IMR-90 (cell line): Measurements from ENCODE around the gene SETD6. TPM values are rescaled to one million over a fixed set of nuclear protein-coding genes. Genes with fewer than 3 reads are reported as not detected.

Source experiments
- ATAC-seq: fragments of 200-7000 bp; cut with Tn5 transposase; 2 replicates; pipeline ENCODE4 v1.9.1; 2020; ENCODE audit warnings: low read depth, mild to moderate bottlenecking, moderate library complexity
- BruUV-seq: library from RNA; stranded (reverse); fragments of 400-500 nt; replicated peaks from 2 replicates; lab custom pipeline; 2021; lab: Mats Ljungman, UMichigan
- CTCF ChIA-PET: fragments of 300-600 bp; formaldehyde crosslinking; extraction: SDS; loops from one replicate; lab custom pipeline; 2021; ENCODE audit warnings: antibody characterized with exemption; lab: Yijun Ruan, JAX
- POLR2A ChIA-PET: fragments of 300-600 bp; sonication (Branson Sonifier 250); formaldehyde crosslinking; loops from one replicate; lab custom pipeline; 2022; ENCODE audit warnings: antibody characterized with exemption; ENCODE audit not compliant: unreplicated experiment; lab: Charles Lee
- DNase-seq: peaks from one replicate; pipeline ENCODE4 v3.0.0; 2013
- H2AFZ ChIP-seq: replicated peaks from 2 replicates; pipeline ENCODE3; 2013; ENCODE audit warnings: low read length, mild to moderate bottlenecking; ENCODE audit not compliant: poor library complexity
- H2AK5ac ChIP-seq: 2 replicates; pipeline ENCODE4 v1.6.1; 2013; ENCODE audit warnings: low read depth, low read length, inconsistent platforms
- H2AK9ac ChIP-seq: replicated peaks from 2 replicates; pipeline ENCODE3; 2013; ENCODE audit warnings: mild to moderate bottlenecking, low read depth, low read length, moderate library complexity; ENCODE audit not compliant: poor library complexity
- H2BK120ac ChIP-seq: 2 replicates; pipeline ENCODE4 v1.6.1; 2013; ENCODE audit warnings: low read depth, low read length, inconsistent platforms
- H2BK15ac ChIP-seq: 3 replicates; pipeline ENCODE4 v1.6.1; 2013; ENCODE audit warnings: low read depth, low read length, inconsistent platforms
- H2BK20ac ChIP-seq: 2 replicates; pipeline ENCODE4 v1.6.1; 2013; ENCODE audit warnings: low read depth, mild to moderate bottlenecking, inconsistent platforms, low read length, moderate library complexity
- H2BK5ac ChIP-seq: 2 replicates; pipeline ENCODE4 v1.6.1; 2013; ENCODE audit warnings: mild to moderate bottlenecking, low read depth, low read length, inconsistent platforms; ENCODE audit not compliant: poor library complexity, severe bottlenecking
- H3K14ac ChIP-seq: replicated peaks from 2 replicates; pipeline ENCODE4 v1.6.1; 2013; ENCODE audit warnings: low read depth, low read length, inconsistent platforms
- H3K18ac ChIP-seq: 2 replicates; pipeline ENCODE4 v1.6.1; 2013; ENCODE audit warnings: low read depth, low read length, control low read depth
- H3K23ac ChIP-seq: 2 replicates; pipeline ENCODE4 v1.6.1; 2013; ENCODE audit warnings: low read depth, low read length, inconsistent platforms
- H3K27ac ChIP-seq: 2 replicates; pipeline ENCODE4 v1.5.1; 2013; ENCODE audit warnings: mild to moderate bottlenecking, control low read depth, low read length; ENCODE audit not compliant: insufficient read depth
- H3K27me3 ChIP-seq: 2 replicates; pipeline ENCODE4 v1.6.1; 2013; ENCODE audit warnings: low read length; ENCODE audit not compliant: control insufficient read depth, insufficient read depth
- H3K36me3 ChIP-seq: 2 replicates; pipeline ENCODE4 v1.6.1; 2013; ENCODE audit warnings: low read length, mixed read lengths; ENCODE audit not compliant: control insufficient read depth, insufficient read depth
- H3K4ac ChIP-seq: 2 replicates; pipeline ENCODE4 v1.6.1; 2013; ENCODE audit warnings: low read depth, low read length, inconsistent platforms
- H3K4me1 ChIP-seq: 2 replicates; pipeline ENCODE4 v1.6.1; 2013; ENCODE audit warnings: low read length, mixed read lengths; ENCODE audit not compliant: control insufficient read depth, insufficient read depth
- H3K4me2 ChIP-seq: 2 replicates; pipeline ENCODE4 v1.6.1; 2013; ENCODE audit warnings: low read depth, mild to moderate bottlenecking, control low read depth, low read length, moderate library complexity
- H3K4me3 ChIP-seq: 2 replicates; pipeline ENCODE4 v1.5.1; 2013; ENCODE audit warnings: low read depth, mild to moderate bottlenecking, control low read depth, low read length, moderate library complexity; ENCODE audit not compliant: insufficient read depth
- H3K56ac ChIP-seq: 2 replicates; pipeline ENCODE4 v1.6.1; 2013; ENCODE audit warnings: low read length, inconsistent platforms; ENCODE audit not compliant: insufficient read depth; ENCODE audit errors: extremely low read depth
- H3K79me1 ChIP-seq, 2 experiments: 2 replicates each; pipeline ENCODE4 v1.6.1; 2013; ENCODE audit warnings: low read length in 2 of 2, inconsistent platforms in 1 of 2, low read depth in 1 of 2
- H3K9ac ChIP-seq: 2 replicates; pipeline ENCODE4 v1.6.1; 2013; ENCODE audit warnings: low read depth, low read length, control low read depth
- H3K9me1 ChIP-seq: 2 replicates; pipeline ENCODE4 v1.6.1; 2013; ENCODE audit warnings: low read length, inconsistent platforms; ENCODE audit not compliant: insufficient read depth
- H3K9me3 ChIP-seq: 2 replicates; pipeline ENCODE4 v1.6.1; 2013; ENCODE audit warnings: low read length; ENCODE audit not compliant: control insufficient read depth, insufficient read depth
- H4K20me1 ChIP-seq: 2 replicates; pipeline ENCODE4 v1.6.1; 2013; ENCODE audit warnings: low read length, inconsistent platforms; ENCODE audit not compliant: insufficient read depth
- H4K5ac ChIP-seq: 2 replicates; pipeline ENCODE4 v1.6.1; 2013; ENCODE audit warnings: mild to moderate bottlenecking, low read depth, low read length, control low read depth
- H4K8ac ChIP-seq, 2 experiments: 2 replicates each; pipeline ENCODE4 v1.6.1; 2013; ENCODE audit warnings: low read depth in 2 of 2, low read length in 2 of 2, control low read depth in 1 of 2, inconsistent platforms in 1 of 2
- H4K91ac ChIP-seq: 2 replicates; pipeline ENCODE4 v1.6.1; 2013; ENCODE audit warnings: low read depth, low read length, inconsistent platforms; ENCODE audit not compliant: insufficient read depth
- CEBPB ChIP-seq: IDR thresholded peaks from 2 replicates; pipeline ENCODE4 v1.6.1; 2012; ENCODE audit warnings: low read depth, low read length, improper control_type of control experiment
- CHD1 ChIP-seq: IDR thresholded peaks from 2 replicates; pipeline ENCODE4 v1.6.1; 2012; ENCODE audit warnings: low read depth, low read length, improper control_type of control experiment
- ELK1 ChIP-seq: fragments of 150-350 bp; IDR thresholded peaks from 2 replicates; pipeline ENCODE4 v1.6.1; 2016; ENCODE audit warnings: low read depth, mild to moderate bottlenecking, low read length, moderate library complexity, borderline replicate concordance
- FOS ChIP-seq: fragments of 150-350 bp; IDR thresholded peaks from 2 replicates; pipeline ENCODE4 v1.6.1; 2016; ENCODE audit warnings: low read depth, low read length
- POLR2A ChIP-seq: IDR thresholded peaks from 2 replicates; pipeline ENCODE4 v1.6.1; 2012; ENCODE audit warnings: mild to moderate bottlenecking, low read depth, low read length
- SMC3 ChIP-seq: fragments of 150-350 bp; IDR thresholded peaks from 2 replicates; pipeline ENCODE4 v1.6.1; 2016; ENCODE audit warnings: low read depth, mild to moderate bottlenecking, antibody characterized with exemption, low read length, moderate library complexity
- WGBS, 2 experiments: methylation state at CpG; one replicate each; pipeline versions ENCODE4 v1.1.5 to v1.1.7; 2013; ENCODE audit warnings: missing lambda C conversion rate in 2 of 2; ENCODE audit not compliant: insufficient read length in 1 of 2; ENCODE audit errors: extremely low coverage in 2 of 2; 5-methylcytosine and 5-hydroxymethylcytosine counted together
- dilution Hi-C: fragments of 300-500 bp; cut with HindIII; formaldehyde crosslinking; loops from one replicate; pipeline ENCODE4 v1.14.3; 2018; ENCODE audit warnings: low sequenced_read_pairs; ENCODE audit not compliant: unreplicated experiment
- in situ Hi-C: fragments of 300-500 bp; cut with MboI; formaldehyde crosslinking; loops from 3 replicates; pipeline ENCODE4 v1.14.3; 2019; ENCODE audit warnings: low sequenced_read_pairs, inconsistent platforms, mixed read lengths
- intact Hi-C: fragments of 100-400 bp; cut with micrococcal nuclease; formaldehyde crosslinking; loops from 2 replicates; pipeline ENCODE4 v1.10.0; 2022
- polyA plus RNA-seq, 3 experiments: library from polyadenylated mRNA; depleted of rRNA; stranded (reverse); fragments of >200 nt; gene quantifications; 2 replicates each; pipeline ENCODE4 v1.2.3, GENCODE V29; 2012; ENCODE audit warnings: low replicate concordance in 1 of 3
- total RNA-seq: library from RNA; depleted of rRNA; stranded (reverse); fragments of >200 nt; gene quantifications from 2 replicates; pipeline ENCODE4 v1.2.3, GENCODE V29; 2012

SETD6 gene
- total and polyA plus RNA-seq, 2 of the 4 experiments (the other 2 are of a cell fraction), result 3.2 to 6.4 TPM

GRCh38 chr16:58518083-58518979 lies 3.0 kb downstream of the SETD6 start:
- H2AK5ac ChIP-seq, result no peak overlapping the region
- H3K4ac ChIP-seq, result no peak overlapping the region
- no peak overlapping the region for H3K4me2 ChIP-seq
- POLR2A ChIA-PET, result interaction anchor here (0.7 kb wide), 1 partner anchor 40 kb away, joined by 3 read pairs; no protein-coding TSS in a partner anchor
- no peak overlapping the region for H2BK15ac ChIP-seq
- H3K9ac ChIP-seq, result no peak overlapping the region
- no peak overlapping the region for H2BK5ac ChIP-seq
- no peak overlapping the region for H3K56ac ChIP-seq
- no peaks in the 10 kb centered on the region for H3K9me3 ChIP-seq
- no peak overlapping the region for H2BK120ac ChIP-seq
- no peak overlapping the region for H2AFZ ChIP-seq
- H2AK9ac ChIP-seq, result no peak overlapping the region
- no peak overlapping the region for H2BK20ac ChIP-seq
- H3K9me1 ChIP-seq, result no peaks in the 10 kb centered on the region; the same call in 1 of the 2 replicates
- no peak overlapping the region for H3K23ac ChIP-seq
- H3K18ac ChIP-seq, result no peak overlapping the region
- H4K20me1 ChIP-seq, result peaks cover 5% of the 10 kb centered on the region; the same call in 1 of the 2 replicates
- no peak overlapping the region for H4K91ac ChIP-seq
- dilution Hi-C loops, result no loop called here
- intact Hi-C loops, result no loop called here
- H3K79me1 ChIP-seq, result peaks cover 15 to 23% of the 10 kb centered on the region in 2 experiments
- 100% methylated on average over 2 of the region's 8 CpGs; no CpG with 5 or more reads in 1 of the 2 experiments for WGBS, 2 experiments
- in situ Hi-C loops, result no loop called here
- no peaks in the 10 kb centered on the region for H3K27me3 ChIP-seq
- H3K4me3 ChIP-seq, result no peak overlapping the region
- 0 out of 2 replicates have a peak, but pooled peaks cover 2% of the 10 kb centered on the region for H3K4me1 ChIP-seq
- ATAC-seq, result no peak
- no peak for DNase-seq
- H4K8ac ChIP-seq, result no peak overlapping the region
- no peak overlapping the region for H3K27ac ChIP-seq
- BruUV-seq, result no TSS peak
- no peak overlapping the region for H4K5ac ChIP-seq
- no peak overlapping the region for H3K14ac ChIP-seq
- H3K36me3 ChIP-seq, result peaks cover 45% of the 10 kb centered on the region
- TF ChIP-seq FOS (no peak), ELK1 (no peak), CEBPB (no peak), SMC3 (no peak), POLR2A (no peak), CHD1 (no peak)
- CTCF ChIA-PET, result interaction anchor here (1.1 kb wide), 1 partner anchor 25 kb away, joined by 3 read pairs; no protein-coding TSS in a partner anchor
